GM20431 (cell line): ENCODE measurements around the gene LCOR.
"Not testable (repeated sequence)": the region's sequence is repeated elsewhere in the genome, so short reads cannot be mapped to it uniquely, and the experiment has no call there.

ENCODE experiments used
- in situ Hi-C: fragments of 300-500 bp; cut with MseI, MboI; formaldehyde crosslinking; loops from one replicate; pipeline ENCODE4 v1.15.0; 2020; ENCODE audit warnings: low sequenced_read_pairs; ENCODE audit not compliant: unreplicated experiment

Gene LCOR

DNA sequence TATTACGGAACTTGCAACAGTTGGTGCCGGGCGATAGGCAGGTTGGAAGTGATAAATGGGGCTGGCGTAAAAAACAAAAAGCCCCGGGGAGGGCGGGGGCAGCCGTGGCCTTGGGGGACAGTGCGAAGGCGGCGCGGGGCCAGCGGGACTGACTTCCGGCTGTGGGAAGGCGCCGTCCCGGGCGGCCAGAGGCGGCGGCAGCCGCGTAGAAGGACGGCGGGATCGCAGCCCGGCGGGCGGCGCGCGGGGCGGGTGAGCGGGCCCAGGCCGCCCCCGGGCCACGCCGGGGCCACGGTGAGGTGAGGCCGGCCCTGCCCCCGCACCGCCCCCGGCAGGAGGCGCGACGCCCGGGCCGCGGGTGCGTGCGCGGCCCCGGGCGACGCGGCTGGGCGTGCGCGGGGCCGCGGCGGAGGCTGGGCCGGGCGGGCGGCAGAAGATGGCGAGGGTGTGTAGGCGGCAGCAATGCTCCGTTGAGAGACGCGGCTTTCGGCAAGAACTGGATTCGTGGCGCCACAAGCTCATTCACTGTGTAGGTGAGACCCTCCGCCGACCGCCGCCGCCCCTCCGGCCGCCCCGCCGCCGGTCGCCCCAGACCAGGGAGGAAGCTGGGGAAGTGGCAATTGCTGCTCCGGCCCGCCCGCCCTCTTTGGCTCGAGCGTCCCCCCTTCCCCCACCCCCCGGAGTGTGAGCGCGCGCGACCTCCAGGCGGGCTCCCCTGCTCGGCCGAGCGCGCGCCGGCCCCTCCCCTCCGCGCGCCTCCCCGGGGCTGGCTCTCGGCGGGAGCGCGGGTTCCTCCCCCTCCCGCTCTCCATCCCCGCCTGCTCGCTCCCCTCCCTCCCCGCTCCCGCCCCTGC, at the start of gene LCOR:
Gene LCOR, plus strand, starts transcription at position 432 of the 854 bp plus-strand sequence. CDS start 116,760 bp downstream, outside the sequence.
- in situ Hi-C loops: loop anchor here (25.0 kb wide), 1 partner anchor 195 kb away; no protein-coding TSS in a partner anchor

DNA sequence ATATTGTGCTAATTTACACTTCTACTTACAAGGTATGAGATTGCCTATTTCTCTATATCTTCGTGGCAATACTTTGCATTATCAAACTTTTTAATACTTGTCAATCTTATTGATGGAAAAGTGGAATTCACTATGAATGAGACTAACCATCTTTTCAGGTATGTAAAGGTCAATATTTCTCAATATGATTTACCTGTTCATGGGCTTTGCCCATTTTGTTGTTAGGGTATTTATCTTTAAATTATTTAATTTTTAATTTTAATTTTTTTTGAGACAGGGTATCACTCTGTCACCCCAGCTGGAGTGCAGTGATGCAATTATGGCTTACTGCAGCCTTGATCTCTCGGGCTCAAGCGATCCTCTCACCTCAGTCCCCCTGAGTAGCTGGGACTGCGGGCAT, 47.8 kb upstream of the LCOR start:
- in situ Hi-C loops: no loop called here

DNA sequence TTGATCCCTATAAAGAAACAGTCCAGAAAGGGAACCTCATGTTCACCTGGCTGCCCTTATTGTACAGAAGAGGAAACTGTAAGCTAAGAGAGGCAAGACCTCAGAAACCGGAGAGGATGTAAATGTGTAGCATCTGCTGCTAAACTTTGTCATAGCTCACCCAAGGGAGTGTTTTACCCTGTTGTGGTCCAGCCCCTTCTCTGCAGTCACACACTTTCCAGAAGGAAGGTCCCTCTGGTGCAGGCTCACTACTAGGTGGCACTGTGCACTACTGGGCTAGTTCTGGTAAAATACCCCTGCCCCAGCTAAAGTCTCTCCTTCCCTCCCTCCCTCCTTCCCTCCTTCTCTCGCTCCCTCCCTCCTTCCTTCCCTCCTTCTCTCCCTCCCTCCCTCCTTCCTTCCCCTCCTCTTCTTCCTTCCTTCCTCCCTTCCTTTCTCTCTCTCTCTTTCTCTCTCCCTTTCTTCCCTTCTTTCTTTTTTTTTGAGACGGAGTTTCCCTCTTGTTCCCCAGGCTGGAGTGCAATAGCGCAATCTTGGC, 42.5 kb upstream of the LCOR start:
- in situ Hi-C loops: no loop called here

DNA sequence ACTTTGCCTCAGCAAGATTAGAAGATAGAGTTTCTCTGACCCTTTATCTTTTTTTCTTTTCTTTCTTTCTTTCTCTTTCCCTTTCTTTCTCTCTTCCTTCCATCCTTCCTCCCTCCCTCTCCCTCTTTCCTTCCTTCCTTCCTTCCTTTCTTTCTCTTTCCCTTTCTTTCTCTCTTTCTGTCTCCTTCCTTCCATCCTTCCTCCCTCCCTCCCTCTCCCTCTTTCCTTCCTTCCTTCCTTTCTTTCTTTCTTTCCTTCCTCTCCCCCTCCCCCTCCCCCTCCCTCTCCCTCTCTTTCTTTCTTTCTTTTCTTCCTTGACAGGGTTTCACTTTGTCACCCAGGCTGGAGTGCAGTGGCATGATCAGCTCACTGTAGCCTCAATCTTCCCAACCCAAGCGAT, 40.2 kb upstream of the LCOR start:
- in situ Hi-C loops: no loop called here

DNA sequence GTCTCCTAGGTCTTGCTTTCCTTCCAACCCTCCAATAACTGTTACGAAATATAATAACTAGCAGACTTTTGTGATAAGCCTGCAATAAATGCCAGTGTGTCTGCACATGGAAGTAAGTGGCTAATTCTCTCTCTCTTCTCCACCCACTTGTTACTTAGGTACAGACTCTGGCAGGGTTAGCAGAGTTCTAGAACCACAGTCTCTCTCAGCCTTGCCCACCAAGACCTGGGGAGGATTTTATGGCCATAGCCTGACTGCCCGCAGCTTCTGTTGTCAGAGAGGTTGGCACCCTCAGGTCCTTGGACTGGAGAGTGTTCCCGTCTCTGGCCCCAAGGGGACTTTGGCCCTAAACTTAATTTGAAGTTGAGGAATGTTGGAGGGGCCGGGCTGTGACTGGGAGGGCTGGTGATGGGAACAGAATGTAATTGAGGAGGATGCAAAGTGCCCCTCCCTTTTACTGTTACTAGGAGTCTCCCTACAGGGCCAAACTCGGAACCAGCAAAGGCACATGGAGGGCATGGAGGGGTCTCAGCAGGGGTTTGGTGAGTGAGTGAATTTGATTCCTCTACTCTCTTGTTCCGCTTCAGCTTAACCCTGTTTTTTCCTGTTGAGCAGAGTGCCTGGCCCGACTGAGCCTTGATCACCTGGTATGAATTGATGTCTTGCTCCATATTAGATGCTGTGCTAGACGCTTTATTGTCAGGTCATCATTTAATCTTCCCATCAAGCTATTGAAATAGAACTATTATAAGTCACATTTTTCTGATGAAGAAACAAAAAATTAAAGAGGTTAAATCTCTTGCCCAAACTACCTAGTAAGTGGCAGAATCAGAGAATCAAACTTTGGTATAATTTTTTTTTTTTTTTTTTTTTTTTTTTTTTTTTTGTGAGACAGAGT, 37.0 kb upstream of the LCOR start:
- in situ Hi-C loops: no loop called here

DNA sequence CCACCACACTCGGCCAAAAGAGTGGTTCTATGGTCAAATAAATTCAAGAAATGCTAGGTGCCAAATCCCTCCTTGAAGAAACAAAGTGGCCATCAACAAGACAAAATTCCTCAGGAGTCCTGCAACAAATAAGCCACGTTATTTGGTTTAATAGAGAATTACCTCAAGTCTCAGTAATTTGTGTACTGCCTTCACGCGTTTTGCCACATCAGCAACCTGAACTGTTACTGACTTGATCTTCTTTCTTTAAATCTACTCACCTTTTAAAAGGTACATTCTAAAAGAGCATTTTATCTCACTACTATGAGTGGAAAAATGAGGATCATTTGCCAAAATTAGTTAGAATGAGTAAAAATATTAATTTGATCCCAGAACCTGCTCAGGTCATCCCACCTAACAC, 34.6 kb upstream of the LCOR start:
- in situ Hi-C loops: no loop called here

DNA sequence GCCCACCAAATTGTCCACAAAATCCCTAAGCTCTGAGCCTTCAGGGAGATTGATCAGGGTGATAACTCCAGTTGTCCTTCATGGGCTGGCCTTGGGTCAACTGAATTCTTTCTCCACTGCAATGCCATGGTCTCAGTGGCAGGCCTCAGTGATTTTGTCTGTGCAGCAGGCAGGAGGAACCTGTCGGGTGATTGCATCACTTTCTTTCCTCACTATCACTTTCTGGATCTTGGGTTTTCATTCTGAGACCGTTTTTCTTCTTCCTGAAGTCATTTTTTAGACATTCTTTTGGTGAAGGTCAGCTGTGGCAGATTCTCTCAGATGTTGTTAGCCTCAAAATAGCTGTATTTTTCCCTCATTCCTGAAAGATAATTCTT, 28.8 kb upstream of the LCOR start:
- in situ Hi-C loops: no loop called here

DNA sequence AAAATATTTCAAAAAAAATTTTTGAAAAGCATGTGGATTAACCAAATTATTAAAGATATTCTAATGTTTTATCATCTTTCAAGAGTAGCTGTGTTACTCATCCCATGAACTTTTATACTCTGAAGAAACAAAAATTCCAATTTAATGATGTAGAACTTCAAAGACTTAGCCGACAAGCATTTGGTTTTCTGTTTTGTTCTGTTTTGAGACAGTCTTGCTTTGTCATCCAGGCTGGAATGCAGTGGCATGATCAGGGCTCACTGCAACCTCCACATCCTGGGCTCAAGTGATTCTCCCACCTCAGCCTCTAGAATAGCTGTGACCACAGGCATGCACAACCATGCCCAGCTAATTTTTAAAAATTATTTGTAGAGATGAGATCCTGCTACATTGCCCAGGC, 17.8 kb upstream of the LCOR start:
- in situ Hi-C loops: no loop called here

DNA sequence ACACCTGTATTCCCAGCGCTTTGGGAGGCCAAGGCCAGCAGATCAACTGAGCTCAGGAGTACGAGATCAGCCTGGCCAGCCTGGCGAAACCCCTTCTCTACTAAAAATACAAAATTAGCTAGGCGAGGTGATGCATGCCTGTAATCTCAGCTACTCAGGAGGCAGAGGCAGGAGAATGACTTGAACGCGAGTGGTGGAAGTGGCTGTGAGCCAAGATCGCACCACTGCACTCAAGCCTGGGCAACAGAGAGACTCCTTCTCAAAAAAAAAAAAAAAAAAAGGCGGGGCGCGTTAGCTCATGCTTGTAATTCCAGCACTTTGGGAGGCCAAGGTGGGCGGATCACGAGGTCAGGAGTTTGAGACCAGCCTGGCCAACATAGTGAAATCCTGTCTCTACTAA, 13.1 kb upstream of the LCOR start:
- in situ Hi-C loops: not testable (repeated sequence)

DNA sequence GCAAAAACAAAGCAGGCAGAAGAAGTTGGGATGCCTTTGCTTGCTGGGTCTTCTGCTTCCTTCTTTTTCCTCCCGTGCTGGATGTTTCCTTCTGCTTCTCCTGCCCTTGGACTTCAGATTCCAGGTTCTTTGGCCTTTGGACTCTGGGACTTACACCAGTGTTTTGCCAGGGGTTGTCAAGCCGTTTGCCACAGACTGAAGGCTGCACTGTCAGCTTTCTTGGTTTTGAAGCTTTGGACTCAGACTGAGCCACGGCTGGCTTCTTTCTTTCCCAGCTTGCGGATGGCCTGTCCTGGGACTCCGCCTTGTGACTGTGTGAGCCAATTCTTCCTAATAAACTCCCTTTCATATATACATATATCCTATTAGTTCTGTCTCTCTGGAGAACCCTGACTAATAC, 11.3 kb upstream of the LCOR start:
- in situ Hi-C loops: no loop called here

DNA sequence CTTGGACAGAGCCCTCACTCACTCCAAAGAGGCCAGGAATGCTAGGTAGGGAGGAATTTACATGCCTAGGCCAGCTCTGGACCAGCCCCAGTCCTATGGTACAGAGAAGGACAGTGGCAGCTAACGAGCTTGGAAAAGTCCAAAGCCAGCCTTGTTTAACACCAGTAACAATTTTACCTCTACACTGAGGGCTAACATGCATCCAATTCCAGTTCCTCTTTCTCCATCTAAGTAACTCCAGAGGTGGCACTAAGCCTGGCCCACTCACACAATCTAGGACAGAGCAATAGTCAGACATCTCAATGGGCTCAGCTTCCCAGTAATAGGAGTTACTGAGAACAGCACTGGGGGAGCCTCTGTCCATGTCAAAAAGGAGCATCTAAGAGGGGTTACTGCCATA, 5.7 kb upstream of the LCOR start:
- in situ Hi-C loops: loop anchor here (25.0 kb wide), 1 partner anchor 189 kb away; no protein-coding TSS in a partner anchor

DNA sequence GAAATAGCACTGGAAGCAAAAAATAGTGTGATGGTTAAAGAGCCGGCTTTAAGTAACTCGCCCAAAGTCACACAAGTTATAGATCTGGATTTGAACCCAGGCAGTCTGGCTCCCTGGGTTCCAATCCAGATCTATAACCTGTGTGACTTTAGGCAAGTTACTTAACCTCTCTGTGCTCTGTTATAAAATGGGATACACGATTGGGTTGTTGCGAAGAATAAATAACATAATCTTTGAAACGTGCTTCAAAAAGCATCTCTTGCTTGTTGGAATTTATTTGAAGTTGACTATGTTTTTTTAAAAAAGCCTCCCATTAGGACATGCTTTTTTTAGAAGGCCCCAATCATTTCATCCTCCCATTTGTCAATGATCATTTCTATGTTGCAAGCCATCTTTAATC, 3.5 kb upstream of the LCOR start:
- in situ Hi-C loops: loop anchor here (25.0 kb wide), 1 partner anchor 191 kb away; no protein-coding TSS in a partner anchor

DNA sequence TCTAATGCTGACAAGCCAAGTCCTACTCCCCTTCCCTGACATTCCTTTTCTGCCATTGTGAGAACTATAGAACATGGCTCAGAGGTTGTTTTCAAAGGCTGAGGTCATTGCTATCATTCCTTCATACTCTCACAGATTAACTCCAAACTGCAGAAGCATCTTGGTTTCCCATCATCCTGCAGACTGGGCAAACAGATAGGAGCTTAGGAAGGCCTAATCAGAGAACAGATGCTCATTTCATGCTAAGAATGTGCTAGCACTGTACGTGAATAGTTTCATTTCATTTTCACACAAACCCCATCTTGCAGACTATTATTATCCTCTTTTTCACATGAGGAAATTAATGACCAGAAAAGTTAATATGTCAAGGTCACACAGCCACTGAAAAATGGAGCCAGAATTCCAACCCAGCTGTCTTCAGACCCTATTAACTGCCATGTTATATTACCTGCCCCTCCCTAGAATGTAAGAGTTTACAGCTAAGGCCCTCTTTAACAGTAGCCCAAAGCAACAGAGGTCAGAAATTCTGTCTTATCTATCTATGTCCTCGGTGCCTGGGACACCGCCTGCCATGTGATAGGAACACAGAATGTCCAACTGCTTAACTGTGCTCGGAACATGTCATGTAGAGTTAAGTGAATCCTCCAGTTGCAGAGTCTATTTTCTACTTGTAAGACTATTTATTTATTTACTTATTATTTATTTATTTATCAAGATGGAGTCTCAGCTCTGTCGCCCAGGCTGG, 2.9 kb upstream of the LCOR start:
- in situ Hi-C loops: loop anchor here (25.0 kb wide), 1 partner anchor 192 kb away; no protein-coding TSS in a partner anchor

DNA sequence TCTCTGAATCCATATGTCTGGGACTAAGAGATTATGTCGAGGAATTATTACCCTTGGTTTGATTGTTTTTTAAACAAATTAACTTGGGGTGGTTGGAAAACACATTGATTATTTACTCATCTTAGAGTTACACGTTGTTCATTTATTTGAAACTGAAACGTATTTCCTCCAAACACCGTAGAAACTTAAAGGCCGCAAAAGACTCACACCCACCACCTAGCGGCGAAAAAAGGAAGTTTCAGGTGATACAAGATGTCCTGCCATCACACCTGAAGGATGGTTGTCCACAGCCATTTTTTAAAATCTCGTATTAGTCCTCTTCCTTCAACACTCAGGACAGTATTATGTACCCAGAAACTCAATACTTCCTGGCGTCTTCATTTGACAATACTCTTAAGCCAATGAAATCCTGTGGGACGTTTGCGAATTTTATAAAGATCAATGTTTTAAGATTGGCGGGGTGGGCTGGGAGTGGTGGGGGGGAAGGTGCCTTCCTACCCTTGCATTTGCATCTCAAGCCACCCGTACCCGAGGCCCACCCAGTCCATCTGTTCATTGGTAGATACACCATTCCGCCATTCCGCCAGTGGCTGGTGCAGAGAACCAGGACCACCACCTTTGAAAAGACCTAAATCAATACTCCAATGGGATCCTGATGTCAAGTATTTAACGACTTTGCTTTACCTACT, 1.4 kb upstream of the LCOR start:
- in situ Hi-C loops: loop anchor here (25.0 kb wide), 1 partner anchor 193 kb away; no protein-coding TSS in a partner anchor

DNA sequence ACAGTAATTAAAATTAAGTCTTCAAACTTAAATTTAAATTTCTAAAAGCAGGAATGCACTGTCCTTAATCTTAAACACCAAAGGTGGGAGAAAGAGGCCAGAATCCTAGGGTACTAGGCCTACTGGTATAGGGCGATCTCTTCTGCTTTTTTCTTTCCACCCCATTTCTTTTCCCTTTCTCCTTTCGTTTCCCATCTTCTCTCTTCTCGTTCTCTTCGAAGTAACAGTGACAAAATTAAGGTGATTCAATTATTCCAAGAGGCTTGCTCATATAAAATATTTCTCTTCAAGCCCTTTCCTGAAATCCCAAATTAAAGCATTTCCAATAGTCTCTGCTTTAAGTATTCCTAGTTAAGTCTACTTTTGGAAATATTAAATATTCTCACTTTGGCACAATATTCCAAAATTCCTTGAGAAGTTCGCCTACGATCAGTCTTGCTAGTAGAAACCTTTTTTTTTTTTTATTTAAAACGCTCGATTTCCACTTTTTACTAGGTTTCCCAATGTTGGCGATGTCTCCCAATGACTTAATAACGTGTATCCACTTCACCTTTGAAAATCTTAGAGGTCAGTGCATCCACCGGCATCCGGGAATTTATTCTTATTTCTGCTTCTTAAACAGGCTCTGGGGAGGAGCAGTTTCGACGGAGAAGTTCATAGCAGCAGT, 765 bp upstream of the LCOR start:
- in situ Hi-C loops: loop anchor here (25.0 kb wide), 1 partner anchor 194 kb away; no protein-coding TSS in a partner anchor

DNA sequence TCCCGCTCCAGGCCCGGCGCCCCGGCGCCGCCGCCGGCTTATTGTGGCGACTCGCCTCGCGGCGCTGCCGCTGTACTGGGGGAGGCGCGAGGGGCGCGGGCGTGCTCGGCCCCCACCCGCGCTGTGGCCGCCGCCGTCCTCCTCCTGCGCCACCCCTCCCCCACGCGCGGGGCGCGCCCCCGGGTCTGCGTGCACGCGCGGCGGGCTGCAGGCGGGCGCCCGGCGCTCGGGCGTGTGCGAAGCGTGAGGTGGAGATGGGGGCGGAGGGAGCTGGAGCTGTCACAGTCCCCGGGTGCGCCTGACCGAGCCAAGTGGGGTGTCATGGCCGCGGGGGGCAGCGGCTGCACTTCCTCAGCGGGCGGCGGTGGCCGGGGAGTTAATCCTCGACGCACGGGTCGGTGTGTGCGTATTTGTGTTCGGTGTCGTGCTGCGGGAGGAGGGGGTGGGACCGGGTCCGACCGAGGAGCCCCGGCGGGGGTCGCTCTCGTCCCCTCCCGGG, 672 bp downstream of the LCOR start:
- in situ Hi-C loops: loop anchor here (25.0 kb wide), 1 partner anchor 195 kb away; no protein-coding TSS in a partner anchor

DNA sequence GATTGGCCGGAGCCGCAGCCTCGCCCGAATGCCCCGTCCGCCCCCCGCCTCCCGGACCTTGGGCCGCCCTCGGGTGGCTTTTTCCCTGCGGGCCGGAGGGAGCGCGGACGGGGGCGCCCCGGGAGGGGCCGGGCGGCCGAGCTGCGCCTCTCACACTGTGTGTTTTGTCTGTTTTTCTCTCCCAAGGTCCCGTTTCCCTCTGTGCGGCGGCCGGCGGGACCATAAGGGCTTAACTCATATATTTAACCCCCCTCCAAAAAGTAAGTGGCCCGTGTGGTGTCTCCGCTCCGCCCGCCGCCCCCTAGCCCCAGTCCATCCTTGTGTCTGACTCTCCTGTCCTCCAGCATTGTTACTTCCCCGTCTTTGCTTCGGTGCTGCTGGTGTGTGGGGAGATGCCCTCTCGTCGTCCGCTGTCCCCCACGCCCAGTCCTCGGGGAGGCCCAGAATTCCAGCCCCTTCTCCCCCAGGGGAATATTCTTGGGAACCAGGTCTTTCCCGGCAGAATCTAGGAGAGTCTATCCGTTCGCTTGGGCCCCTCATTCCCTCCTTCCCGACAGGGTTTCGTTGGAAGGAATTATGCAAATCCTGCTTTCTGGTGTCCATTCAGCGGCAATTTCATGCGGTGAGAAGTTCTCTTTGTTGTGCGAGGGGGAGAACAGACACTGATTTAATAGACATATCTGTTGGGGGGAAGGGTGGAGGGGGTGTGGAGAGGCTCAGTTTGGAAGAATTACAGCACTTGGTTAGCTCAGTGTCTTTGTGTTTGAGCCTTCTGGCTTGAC, 1.3 kb downstream of the LCOR start:
- in situ Hi-C loops: loop anchor here (25.0 kb wide), 1 partner anchor 196 kb away; no protein-coding TSS in a partner anchor

DNA sequence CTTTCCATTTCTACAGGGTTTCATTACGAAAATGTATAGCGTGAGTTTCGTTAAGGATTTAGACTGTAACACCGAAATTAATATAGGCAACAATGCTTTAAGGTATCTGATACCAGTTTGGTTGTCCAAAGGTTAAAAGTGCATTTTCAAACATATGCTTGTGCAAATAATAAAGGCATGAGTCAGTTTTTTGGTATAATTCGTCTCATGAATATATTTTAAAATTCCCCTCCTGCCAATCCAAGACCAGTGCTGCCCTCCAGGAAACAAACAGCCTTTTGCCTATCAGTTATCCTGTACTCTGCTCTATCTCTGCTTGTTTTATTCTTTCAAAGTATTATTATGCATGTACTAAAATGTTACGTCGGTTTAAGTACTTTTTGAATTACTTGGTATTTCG, 2.0 kb downstream of the LCOR start:
- in situ Hi-C loops: loop anchor here (25.0 kb wide), 1 partner anchor 197 kb away; no protein-coding TSS in a partner anchor
